Activated gamma-delta T cell treated with anti-CD3 and anti-CD28 coated beads, Interleukin-2, amount 50 U/mL, for 16 hours (primary cell): ENCODE results near the gene ZEB2.
"Not testable (repeated sequence)": the region's sequence is repeated elsewhere in the genome, so short reads cannot be mapped to it uniquely, and the experiment has no call there.

Experiments
- DNase-seq: peaks from one replicate; pipeline ENCODE4 v3.0.0-alpha.2; 2020; ENCODE audit warnings: low read depth

ZEB2 gene

DNA sequence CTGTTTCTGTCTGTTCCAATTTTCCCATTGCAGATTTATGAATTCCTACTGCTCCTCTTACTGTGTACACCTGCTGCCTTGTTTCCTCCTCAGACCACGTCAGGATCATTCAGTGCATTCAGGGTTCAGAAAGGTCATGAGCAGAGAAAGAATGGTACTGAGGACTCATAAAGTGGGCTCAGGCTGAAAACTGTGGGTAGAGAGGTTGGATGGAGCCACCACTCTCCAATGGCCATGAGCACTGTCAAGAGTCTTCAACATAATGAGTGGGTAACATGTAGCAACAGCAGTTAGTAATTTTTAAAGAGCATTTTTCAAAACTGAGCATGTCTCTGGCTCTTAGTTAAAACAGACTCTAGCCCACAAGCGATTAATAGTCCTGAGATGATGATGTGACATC, 138.2 kb downstream of the ZEB2 start:
- DNase-seq = no peak

DNA sequence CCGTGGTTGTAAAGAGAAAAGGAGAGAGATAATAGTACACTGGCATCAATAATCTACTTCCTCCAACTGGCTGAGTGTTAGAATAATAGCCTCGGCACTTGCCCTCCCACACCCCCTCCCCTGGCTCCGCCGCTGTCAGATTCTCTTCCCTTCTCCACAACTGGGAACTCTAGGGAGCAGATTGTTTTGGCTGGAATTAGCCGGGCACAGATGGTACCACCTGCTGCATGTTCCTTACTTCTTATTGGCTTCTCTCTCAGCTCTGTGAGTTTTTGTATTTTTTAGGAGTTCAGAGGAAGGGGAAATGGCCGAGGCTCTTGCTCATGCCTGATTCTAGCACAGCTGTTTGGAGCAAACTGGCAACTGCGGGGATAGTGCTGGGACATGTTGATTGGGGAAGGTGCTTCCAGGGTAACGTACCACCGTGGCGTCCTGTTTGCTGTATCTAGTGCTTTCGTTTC, 140.0 kb downstream of the ZEB2 start:
- DNase-seq = no peak

DNA sequence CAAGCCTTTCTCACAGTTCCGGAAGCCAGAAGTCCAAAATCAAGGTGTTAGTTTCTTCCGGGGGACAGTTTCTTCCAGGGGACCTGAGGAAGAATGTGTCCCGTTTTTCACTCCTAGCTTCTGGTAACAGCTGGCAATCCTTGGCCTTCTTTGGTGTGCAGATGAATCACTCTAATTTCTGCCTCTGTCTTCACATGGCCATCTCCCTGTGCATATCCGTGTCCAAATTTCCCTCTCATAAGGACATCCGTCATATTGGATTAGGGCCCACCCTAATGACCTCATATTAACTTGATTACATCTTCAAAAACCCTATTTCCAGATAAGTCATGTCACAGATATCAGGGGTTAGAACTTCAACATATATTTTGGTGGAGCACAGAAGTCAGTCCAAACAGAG, 141.4 kb downstream of the ZEB2 start:
- no peak for DNase-seq

DNA sequence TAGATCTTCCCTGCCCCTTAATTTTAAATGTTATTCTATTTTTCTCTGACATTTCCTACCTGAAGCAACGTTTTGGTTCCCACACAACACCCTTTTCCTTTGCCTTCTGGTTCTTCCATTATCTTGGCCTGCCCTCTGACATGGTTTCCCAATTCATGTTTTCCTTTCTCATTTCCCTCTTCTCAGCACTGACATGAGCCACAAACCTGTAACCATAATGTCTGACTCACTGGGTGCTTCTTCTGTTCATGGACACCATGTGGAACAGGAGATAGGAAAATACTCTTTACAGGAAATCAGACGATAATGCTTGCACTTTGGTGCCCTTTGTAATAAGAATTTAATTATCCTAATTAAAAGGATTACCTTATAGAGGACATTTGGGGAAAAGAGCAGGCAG, 142.0 kb downstream of the ZEB2 start:
- no peak for DNase-seq

DNA sequence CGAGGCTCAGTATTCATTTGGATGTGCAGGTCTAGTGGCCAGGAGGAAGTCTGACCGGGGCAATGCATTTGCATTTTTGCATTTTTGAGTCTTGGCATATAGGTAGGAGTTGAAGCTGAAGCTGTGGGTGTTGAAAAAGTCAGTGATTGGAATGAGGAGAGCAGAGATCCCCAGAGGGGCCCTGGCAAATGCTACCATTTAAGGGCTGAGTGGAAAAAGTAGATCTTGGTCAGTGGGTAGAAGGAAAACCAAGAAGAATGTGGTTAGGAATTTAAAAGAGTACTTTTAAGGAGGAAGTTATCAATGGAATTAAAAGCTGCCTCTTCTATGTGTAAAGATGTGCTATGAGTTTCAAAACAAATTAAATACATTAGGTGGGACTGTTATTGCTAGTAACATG, 143.0 kb downstream of the ZEB2 start:
- no peak for DNase-seq

DNA sequence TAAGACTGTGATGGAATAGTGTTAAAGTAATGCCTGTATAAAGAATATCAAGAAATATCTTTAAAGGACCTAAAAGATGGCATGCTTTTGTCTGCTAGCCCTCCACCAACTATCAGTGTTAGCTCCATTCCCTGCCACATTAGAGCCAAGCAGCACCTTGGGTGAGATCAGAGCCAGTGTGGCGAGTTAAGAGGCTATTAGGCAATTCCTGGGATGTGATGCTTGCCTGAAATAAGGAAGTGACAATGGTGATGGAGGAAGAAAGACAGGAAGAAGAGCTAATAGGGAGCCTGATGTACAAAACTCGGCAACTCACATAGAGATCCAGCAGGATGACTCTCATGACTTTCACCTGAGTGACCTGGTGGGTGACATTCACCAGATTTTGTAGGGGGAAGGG, 143.5 kb downstream of the ZEB2 start:
- DNase-seq = no peak

DNA sequence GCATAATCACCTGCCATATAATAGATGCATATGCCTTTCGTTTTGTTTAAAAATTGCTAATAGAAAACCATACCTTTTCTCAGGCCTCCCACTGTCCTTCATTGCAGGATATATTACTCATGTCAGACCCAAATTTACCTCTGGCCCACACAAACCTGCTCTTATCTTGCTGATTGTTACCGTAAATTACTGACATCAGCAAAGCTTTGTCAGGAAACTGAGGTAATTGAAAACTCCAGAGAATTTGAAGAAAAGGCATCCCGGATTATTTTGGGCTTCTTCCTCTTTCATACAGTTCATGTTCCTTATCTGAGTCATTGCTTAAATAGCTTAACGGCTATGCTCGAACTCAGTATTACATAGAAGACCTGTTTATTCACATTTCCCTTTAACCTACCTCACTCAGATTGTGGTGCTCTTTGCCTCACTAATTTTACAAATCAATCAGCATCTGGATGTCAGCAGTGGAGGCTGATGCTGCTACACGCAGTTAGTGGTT, 145.7 kb downstream of the ZEB2 start:
- DNase-seq = no peak

DNA sequence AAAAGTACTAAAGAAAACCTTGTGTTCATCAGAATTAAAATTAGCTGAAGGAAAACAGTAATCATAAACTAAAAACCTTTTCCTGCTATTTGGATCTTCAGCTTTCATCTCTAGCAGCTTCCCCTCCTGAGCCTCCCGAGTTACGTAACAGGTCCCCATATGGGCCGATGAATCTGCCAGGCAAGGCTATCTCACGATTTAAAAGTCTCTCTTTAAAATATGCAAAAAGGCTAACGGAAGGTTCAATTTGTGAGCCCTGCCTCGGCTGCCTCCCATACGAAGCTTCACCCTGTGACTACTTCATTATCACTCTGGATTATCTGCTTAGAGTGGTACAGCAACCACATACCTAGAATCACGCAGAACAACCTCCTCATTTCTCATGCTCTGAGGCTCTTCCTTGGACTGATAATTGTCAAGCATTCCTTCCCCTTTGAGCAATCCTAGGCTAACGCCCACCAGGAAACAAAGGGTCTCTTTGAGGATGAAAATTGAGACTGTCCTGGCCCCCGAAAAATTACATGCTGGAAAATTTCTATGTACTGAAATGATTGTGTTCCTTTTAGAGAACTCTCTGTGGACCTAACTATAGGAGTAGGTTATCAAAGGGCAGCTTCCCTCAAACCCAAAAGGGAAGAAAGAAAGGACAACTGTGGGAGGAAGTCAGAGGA, 147.4 kb downstream of the ZEB2 start:
- no peak for DNase-seq

DNA sequence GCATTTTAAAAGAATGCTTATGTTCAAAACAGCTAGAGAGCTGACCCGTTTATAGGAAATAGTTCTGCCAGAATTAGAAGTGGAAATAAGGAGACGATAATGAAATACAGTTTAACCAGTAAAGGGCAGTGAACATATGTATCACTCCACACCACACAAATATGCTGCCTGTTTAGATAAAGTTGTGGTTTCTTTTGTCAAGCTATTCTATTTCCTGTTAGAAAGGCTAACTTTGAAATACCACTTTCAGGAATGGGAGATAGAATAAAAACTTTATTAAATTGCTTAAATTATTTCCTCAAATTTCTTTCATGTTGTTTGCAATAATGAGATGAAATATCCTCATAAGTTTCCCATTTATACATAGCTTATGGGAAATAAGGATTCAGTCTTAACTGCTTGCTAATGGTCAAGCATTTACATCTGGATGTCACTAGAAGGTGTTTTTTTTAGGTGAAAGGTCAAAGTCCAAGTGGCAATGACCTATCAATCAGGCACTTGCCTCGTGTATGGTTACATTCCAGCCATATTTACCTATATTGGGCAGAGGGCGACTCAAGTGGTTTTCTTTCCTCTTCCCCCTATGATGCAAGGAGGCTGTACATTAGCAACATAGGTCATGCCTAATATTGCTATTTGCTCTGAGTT, 148.9 kb downstream of the ZEB2 start:
- no peak for DNase-seq

DNA sequence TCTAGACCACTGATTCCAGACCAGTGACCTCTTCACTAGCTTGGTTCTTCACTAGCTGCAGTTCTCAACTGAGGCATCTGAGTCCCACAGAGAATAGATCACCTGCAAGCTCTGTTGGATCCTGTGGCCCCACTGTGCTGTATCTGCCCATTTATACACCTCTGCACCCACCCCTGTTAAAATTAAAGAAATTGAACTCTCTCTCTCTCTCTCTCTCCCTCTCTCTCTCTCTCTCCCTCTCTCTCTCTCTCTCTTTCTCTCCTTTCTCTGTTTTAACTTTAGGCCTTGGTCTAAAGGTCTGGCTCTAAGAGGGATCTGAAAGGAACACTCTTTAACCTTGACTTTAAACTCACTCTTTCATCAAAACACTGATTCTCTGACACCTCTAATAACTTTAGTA, 150.5 kb downstream of the ZEB2 start:
- no peak for DNase-seq

DNA sequence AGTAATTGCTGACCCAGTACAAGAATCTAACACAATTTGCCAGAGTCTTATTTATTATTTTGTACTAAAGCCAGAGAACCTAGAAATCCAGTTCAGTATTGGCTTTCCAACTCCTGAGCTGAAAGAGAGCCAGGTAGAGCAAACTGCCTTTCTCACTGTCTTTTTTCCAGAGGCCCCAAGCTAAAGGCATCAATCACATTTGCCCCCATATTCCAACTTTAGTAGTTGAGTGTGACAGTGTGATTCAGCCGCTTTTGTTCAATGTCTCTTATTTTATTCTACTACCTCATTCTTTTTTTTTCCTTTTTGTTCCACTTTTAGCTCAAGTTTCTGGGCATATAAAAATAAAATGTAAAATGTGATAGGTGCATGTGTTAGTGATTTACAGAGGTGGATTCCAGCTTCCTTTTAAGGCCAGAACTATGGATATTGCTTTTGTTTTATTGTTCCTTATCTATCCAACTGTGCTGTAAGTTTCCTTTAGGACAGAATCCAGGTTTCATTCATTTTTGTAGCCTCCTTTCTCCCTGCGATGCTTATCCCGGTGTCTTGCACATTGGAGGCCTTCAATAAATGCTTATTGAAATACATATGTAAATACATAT, 153.0 kb downstream of the ZEB2 start:
- DNase-seq = no peak

DNA sequence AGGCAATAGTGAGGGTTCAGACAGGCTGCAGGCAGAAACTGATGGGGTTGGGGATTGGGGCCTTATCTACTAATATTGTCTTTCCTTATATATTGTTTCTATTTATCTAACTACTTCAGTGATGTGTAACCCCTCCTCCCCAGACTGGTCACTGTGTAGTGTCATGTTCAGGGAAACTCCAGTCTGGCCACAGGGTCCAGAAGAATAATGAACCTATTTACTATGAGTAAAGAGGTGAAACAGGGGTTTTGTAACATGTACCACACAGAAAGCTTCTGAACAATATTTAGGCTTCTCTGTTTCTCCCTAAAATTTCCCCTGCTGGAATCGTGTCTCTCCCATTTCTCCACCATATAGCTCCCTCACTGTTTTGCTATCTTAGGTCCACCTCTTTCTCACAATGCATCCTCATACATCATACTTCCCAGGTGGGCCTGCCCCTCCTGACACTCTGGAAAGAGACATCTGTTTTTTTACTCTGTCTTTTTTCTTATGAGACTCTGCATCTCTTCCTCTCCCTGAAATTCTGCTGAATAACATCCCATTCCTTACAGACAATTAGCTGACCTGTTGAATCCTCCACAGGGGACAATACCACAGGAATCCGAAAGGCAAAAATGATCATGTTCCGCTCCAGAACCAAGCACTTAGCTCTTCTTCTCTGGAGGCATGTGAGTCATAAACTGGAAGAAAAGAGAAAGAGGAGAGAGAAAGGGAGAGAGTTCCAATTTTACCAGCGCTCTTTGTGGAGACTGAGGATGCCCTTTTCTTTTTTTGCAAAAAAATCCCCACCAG, 154.8 kb downstream of the ZEB2 start:
- no peak for DNase-seq

DNA sequence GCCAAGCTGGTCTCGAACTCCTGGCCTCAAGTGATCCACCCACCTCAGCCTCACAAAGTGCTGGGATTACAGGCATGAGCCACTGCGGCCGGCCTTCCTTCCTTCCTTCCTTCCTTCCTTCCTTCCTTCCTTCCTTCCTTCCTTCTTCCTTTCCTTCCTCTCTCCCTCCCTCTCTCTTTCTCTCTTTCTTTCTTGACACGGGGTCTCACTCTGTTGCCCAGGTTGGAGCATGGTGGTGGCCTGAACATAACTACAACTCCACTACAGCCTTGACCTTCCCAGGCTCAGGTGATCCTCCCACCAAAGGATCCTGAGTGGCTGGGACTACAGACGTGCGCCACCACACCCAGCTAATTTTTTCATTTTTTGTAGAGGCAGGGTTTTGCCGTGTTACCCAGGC, 155.7 kb downstream of the ZEB2 start:
- DNase-seq = not testable (repeated sequence)

DNA sequence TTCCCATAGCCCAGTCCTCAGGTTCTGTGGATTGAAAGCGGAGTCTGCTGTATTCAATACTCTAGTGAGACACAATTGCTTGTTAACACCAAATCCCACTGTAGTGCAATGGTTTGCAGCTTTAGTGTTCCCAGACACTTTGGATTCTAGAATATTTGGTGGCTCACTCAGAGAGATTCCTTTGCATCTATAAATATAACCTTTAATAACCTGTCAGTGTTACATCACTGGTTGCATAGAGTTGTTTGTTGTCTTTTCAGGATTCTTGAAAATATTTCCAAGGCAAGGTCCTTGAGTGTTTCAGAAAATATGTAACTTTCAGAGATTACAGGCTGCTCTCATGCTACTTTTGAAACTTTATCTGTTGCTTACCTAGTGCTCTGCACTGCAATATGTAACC, 157.5 kb downstream of the ZEB2 start:
- no peak for DNase-seq

DNA sequence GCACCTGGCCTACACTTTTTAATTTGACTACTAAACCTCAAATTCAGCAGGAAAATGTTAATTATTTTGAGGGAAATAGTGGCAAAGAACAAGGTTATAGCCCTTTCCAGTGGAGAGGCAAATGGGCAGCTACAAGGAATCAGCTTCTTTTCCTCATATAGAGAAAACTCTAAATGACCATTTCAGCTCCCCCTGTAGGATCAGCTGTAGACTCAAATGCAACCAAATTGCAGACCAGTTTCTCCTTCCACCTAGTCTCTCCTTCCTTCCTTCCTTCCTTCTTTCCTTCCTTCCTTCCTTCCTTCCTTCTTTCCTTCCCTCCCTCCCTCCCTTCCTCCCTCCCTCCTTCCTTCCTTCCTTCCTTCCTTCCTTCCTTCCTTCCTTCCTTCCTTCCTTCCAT, 158.2 kb downstream of the ZEB2 start:
- no peak for DNase-seq

DNA sequence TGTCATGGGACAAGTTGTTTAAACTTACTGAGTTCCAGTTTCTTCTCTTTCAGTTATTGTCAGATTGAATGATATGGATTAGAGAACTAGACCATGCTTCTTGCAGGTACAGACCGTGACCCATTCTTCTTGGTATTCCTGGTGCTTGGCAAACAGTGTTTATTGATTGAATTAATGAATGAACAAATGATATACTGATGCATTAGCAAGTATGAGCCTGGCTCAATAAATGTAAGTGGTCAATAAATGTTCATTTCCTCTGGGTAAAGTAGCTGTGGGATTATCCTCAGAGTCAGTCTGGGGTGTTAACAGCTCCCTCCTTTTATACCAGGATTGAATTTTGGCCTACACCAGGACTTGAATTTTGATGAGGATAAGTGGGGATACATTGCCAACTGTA, 160.2 kb downstream of the ZEB2 start:
- DNase-seq = no peak

DNA sequence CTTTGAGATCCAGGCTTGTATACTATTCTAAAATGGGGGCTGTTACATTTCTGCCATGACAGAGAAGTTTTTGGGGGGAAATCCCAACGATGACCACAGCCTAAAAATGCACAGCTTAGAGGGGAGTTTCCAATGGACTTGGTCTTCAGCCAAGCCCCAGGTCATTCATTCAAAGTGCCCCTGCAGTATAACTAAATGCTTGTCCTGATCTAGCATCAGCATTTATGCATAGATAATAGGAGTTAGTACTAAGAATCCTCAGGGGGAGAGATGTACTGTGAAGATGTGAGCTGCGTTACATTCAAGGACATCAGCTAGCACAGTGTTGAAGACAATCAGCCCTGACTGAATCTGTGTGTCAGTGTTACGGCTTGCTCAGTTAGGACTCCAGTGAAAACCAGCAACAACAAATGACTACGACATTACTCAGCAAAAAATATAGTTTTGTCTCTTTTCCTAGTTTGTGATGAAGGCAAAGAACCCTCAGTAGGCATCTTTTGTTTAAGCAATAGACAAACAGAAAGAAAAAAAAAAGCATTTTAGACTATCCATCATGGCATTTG, 160.9 kb downstream of the ZEB2 start:
- DNase-seq = no peak

DNA sequence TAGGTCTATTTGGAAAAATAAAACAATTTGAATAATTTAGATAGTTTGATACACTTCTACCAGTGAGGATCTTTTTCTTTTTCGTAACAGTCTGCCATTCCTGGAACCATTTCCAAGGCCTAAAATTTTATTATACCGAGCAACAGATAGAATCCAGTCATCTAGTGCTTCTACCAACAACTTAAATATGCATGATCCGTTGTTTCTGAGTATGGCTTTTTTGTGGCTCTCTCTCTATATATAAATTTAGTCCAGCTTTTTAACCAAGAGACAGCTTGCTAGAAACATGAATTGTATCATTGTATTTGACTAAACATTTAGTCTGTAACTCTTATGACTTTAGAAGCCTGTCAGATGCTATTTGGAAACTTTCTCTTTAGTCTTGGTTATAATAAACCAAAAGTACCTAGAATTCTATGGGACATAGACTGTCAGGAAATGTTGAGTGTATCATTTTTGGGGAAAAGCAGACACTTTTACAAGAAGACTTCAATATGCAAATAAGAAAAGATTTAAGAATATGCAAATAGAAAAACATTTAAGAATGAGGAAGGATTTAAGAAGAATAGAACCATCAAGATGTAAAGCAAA, 161.4 kb downstream of the ZEB2 start:
- DNase-seq = no peak

DNA sequence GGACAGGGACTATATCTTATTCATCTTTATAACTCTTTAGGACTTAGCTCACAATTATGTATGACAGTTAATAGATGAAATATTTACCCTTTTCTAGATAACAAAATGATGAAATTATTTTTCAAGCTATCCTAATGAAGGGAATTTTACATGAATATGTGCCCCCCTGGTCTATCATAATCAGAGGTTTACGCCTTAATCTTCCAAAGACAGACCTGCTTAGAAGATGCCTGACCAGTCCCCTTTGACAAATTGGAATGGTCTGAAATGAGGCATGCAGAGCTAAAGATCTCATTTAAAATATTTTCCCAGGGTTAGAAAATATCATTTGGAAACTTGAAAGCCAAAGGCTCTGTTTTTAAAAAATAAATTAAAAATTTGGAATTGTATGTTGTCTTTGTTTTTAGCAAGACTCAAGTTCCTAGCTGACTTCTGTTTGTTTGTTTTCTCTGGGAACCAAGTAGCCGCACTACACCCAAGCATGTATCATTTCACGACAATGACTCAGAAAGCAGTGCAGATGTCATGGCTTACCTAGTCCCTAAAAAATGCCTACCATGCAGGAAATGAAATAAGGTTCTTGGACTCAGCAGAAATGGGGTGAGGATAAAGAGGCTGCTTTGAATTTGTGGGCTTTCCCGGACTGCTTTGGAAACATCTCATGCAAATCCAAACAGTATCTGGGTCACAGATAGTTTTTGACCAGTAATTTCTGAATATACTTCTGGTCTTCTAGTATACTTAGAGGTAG, 162.1 kb downstream of the ZEB2 start:
- DNase-seq = no peak

DNA sequence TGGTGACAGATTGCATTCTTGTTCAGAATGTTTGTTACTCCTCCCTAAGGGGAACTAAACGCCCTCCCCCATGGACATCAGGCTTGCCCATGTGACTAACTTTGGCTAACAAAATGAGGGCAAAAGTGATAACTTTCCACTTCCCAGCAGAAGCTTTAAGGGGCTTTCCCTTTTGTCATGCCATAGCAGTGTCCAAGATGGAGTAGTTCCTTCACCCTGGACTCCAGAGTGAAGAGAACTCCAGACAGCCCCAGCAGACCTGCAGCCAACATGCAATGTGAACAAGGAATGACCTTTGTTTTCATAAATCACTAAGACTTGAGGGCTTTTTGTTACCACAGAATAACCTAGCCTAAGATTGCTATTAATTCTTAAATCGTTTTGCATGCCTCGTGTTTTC, 163.5 kb downstream of the ZEB2 start:
- DNase-seq = no peak

DNA sequence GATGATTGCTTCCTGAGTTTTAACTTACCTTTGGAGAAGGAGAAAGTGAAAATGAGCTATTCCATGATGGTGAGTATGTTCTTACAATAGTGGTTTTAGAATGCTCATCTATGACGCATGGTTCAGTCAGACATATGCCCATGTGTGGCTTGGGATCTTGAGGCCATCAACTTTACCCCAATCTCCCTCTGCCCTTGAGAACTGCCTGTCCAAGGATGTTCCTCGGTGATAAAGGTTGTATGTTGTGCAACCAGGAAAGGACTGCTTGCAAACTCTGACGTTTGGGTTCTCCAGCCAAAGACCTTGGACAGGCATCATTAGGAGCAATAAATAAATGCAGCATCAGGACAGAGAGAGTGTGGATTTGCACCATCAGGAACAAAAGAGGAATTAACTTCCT, 165.0 kb downstream of the ZEB2 start:
- no peak for DNase-seq
